Left cardiac atrium (tissue), 4 donors: Measurements from ENCODE around the gene STIM2. TPM values are rescaled to one million over a fixed set of nuclear protein-coding genes. Genes with fewer than 3 reads are reported as not detected.

Source experiments
- ATAC-seq, 2 donors: fragments of 200-7000 bp; cut with Tn5 transposase; one replicate each; pipeline ENCODE4 v1.9.1; 2020; ENCODE audit warnings: mild to moderate bottlenecking in 2 of 2, moderate library complexity in 2 of 2
- DNase-seq: peaks from one replicate; pipeline ENCODE4 v3.0.0-alpha.2; 2020
- intact Hi-C, 2 donors: fragments of 100-400 bp; cut with DNase I; formaldehyde crosslinking; loops; one replicate each; pipeline versions ENCODE4 v1.14.1 to v1.15.1; 2022 to 2023
- total RNA-seq, 2 donors: library from RNA; stranded (reverse); fragmentation: NEBNext Ultra II Directional; extraction: Animal tissue kit (Norgen Biotek cat#: 25700); gene quantifications; one replicate each; pipeline ENCODE4 v1.2.1, GENCODE V29; 2021
- donor health status: DM: no; HTN: yes; CAD: no.
- donor health status: DM: no; HTN: yes; CAD: no; lungs with severe emphysema.
- donor health status: DM: yes; HTN: yes; CAD: no.
- donor health status: Dilated cardiomyopathy.

STIM2 gene
- total RNA-seq, 2 donors from 2014 or later: 12.1 to 16.9 TPM

DNA sequence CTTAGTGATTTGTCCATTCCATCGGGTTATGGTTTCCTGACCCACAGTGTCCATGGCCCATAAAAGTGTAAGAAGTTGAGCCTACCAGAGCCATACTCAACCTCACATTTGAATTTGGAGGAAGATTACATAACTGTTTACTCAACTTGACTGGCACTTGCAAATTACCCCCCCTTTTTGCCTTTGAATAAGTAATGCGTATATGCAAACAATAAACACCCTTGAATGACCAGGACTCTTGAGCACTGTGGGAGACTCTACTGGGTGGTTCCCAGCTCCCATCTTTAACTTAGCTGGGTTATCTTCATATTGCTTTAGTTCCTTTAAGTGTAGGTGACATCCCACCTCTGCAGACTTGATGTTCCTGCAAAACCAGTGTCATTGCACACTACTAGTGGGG lies 30.6 kb upstream of the STIM2 start:
- ATAC-seq (no peak), DNase-seq (no peak)
- intact Hi-C loops: no loop called here

DNA sequence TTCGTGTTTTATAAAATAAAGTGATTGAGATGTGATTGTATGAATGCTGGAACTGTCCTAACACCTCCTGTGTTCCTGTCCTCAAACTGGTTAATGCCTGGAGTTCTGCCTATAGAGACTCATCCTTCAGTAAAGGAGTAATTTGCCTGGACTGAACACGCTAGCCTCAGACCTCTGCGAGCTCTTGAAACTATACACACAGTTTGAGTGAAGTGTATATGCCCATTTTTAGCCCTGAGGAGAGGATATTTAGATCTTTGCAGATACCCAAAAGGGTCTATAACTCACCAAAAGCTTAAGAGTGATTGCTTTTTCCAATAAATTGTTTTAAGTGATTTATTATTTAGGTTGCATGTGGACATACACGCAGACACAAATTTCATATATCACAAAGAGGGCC lies 29.9 kb upstream of the STIM2 start:
- no peak for ATAC-seq
- intact Hi-C loops: no loop called here
- no peak for DNase-seq

DNA sequence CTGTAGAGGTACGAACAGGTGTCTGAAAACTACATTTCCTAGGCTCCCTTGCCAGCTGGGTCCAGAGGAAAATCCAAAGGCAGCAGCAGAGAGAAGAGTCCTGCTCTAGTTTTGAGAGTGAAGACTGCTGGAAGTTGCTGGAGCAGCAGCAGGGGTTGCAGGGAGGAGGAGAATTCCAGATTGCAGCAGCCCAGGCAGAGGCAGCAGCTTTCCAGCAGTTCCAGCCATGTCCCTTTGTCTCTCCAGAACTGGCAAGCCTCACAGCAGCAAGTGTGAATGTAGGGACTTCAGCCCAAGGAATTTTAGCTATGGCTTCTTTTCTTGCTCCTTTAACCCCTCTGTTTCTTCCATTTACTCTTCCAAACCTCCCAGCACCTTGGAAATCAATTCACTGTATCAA lies 24.1 kb upstream of the STIM2 start:
- intact Hi-C loops: no loop called here
- ATAC-seq (no peak), DNase-seq (no peak)

DNA sequence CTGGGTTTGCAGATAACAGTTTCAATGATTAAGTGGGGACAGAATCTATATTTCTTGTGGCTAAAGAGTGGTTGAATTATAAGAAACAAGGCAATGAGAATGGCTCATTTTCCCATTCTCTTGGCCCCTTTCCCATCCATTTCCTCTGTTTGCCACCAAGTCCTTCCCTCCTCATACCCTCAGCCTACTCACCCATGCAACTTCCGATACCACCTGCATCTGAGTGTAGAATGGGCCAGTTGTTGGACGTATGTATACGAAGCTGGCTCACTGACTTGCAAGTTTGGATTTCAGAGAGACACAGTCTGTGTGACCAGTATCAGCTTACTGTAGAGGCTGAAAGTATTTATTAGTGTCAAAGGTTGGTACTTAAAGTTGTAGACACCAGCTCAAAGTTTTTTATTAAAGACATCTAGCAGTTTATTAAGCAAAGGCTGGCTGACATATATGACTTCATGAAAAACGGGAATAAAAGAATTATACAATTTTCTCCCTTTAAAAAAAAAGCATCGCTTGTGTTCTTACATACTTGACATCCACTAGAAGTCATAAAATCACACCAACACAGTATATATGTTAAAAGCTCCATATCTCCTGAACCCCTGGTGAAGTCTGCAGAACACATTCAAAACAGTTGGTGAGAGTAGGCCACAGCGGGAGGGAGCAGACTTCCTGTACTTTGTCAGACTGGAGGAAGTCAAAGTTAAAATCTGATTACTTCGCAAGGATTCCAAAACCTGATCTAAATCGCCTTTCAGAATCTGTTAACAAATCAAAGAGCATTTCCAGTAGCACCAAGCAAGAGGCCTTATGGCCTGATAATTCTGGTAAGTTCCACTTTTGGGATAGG lies 22.4 kb upstream of the STIM2 start:
- ATAC-seq (no peak), DNase-seq (no peak)
- intact Hi-C loops: no loop called here

DNA sequence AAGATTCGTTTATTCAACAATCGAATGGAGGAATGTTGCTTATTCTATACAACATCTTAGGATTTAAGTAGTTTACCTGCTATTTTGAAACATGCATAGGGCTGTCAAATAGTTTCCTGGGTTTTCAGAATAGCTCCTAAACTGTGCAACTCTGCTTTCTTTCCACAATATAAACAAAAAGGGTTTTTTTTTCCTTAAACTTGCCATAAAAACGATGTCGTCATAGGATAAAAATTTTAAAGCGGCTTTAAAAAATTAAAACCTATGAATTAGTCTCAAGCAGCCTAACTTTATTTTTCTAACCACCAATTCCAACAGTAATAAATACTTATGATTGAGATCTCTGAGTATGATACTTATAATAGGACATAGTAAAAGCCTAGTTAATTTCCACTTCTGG lies 21.6 kb upstream of the STIM2 start:
- intact Hi-C loops: no loop called here
- ATAC-seq (no peak), DNase-seq (no peak)

DNA sequence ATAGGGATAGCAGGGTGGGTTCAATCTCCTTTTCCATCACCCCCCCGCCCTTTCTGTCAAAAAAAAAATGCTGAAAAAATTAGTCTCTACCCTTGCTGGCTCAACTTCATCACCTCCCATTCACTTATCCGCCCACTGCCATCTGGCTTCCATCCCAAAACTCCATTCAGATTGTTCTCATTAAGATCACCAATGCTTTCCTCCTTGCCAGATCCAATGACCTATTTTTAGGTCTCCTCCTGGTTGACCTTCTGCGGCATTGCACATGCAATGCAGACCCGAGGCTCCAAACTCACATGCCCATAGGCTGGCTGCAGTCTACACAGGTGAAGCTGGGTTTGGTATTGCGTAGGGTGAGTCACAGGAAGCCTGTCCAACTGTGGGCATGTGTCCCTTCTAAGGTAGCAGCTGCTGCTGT lies 21.1 kb upstream of the STIM2 start:
- intact Hi-C loops: no loop called here
- no peak for DNase-seq

DNA sequence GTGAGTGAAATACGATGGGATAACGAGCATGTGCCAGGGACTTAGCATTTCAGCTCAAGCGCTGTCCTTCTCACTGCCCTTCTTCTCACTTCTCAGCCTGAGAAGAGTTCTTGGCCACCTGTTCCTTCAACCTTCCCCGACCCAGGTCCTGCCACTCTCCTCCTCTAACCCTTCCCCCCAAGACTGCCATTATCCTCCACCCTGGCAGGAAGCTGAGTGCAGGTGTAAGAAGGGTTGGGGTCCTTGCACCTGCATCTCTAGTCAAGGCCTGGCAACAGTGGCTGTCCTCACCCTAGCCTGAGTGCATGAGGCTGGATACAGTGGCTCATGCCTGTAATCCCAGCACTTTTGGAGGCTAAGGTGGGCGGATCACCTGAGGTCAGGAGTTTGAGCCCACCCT lies 19.9 kb upstream of the STIM2 start:
- no peak for DNase-seq
- ATAC-seq: no peak
- intact Hi-C loops: no loop called here

More for the DNA sequence above, 21.1 kb upstream of the STIM2 start:
- peak; percentile 47 to 72 for ATAC-seq

DNA sequence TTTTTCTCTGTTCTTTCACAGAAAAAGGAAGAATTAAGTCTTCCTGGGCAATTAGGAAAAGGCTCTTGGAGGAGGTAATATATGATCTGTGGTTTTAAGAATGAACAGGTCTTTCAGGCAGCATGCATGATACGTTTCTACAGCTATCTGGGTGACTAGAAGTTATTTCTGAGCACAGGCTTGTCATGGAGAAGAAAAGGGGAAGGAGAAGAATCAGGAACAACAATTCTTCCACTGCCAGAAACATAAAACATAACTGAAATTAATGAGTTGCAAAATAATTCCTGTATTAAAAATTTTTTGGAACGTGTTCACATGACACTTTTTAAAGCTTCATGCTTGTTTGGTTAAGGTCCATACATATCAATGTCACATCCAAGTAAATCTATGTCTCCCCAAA lies 17.7 kb upstream of the STIM2 start:
- no peak for ATAC-seq
- DNase-seq: no peak
- intact Hi-C loops: no loop called here

DNA sequence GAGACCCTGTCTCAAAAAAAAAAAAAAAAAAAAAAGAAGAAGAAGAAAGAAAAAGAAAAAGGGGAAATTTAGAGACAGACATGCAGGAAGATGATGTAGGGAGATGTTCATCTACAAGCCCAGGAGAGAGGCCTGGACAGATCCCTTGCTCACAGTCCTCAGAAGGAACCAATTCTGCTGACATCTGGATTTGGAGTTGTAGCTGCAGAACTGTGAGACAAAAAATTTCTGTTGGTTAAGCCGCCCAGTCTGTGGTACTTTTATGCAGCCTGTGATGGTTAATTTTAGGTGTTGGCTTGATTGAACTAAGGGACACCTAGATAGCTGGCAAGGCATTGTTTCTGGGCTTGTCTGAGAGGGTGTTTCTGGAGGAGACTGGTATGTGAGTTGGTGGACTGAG lies 10.1 kb upstream of the STIM2 start:
- ATAC-seq (no peak), DNase-seq (no peak)
- intact Hi-C loops: no loop called here

DNA sequence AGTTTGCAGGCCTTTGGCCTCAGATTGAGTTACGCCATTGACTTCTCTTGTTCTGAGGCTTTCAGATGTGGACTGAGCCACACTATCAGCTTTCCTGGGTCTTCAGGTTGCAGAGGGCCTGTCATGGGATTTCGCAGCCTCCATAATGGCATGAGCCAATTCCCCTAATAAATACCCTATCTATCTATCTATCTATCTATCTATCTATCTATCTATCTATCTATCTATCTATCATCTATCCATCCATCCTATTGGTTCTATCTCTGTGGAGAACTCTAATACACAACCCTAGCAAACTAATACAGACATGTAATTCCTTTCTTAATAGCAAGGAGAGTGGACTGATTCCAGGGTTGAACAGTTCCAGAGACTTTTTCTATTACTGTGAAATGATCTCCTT lies 9.5 kb upstream of the STIM2 start:
- intact Hi-C loops: no loop called here
- no peak for DNase-seq
- ATAC-seq: no peak

DNA sequence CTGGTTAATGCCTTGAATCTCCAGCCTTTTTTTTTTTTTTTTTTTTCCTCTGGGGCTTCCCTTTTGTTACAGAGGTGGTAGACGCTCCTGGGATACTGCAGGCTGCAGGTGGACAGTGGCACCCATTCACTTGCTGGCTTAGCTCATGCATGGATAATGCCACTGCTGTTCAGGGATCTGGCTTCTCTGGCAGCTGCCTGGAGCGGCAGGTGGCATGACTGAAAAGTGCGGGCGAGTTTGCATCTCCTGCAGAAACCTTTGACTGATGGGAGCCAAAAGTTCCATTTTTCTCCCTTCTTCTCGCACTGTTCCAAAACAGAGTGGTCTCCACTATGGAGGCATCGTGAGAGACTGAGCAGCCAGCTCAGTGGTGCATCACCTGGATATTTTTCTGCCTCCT lies 5.9 kb upstream of the STIM2 start:
- ATAC-seq: no peak
- DNase-seq: no peak
- intact Hi-C loops: no loop called here

DNA sequence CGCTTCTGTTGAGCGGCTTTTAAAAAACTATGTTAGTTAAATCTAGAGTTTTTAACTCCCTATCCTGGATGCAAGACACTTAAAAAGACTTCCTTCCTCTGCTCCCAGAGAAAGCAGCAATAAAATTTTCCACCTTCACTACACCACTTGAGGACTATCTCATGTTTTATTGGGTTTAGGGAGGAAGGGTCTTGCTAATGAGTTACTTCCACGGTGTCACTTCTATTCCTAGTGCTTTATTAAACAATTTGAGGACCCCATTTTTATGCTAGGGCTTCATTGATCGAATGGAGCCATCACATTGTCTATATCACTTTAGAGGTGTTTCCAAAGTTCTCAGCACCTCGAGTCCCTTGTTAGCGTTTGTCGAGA lies 3.7 kb upstream of the STIM2 start:
- intact Hi-C loops: no loop called here
- ATAC-seq (no peak), DNase-seq (no peak)

DNA sequence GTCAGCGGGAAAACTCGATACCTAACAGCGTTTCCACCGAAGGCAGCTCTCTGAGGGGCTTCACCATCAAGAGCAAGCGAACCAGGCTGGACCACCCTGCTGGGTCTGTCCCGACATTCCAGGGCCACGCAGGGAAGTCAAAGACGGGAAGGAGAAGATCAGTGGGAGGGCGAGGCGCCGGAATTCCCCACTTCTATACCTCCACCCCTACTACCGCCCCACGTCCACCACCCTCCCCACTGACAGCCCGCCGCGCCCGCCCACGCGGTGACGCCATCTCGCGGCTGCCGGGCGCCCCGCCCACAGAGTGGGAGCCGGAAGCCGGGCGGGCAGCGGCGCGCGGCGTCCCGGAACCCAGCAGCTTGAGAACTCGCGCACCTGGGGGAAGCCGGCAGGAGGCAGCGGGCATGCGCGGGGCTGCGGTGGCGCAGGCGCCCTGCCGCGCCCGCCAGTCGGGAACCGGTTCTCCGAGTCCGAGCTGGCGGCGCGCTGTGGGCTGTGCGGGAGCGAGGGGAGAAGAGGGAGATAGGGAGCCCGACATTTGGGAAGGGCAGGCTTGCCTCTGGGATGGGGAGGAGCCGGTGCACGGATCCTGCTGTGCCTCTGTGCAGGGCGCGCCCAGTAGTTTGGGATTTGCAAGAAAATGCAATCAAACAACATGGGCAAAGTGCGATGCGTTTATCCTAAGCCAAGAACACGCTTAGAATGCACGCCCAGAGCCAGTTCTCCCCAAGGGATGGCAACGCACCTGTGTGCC lies 3.2 kb upstream of the STIM2 start:
- intact Hi-C loops: no loop called here
- ATAC-seq: peak; percentile 80 to 84
- DNase-seq: peak; percentile 92

DNA sequence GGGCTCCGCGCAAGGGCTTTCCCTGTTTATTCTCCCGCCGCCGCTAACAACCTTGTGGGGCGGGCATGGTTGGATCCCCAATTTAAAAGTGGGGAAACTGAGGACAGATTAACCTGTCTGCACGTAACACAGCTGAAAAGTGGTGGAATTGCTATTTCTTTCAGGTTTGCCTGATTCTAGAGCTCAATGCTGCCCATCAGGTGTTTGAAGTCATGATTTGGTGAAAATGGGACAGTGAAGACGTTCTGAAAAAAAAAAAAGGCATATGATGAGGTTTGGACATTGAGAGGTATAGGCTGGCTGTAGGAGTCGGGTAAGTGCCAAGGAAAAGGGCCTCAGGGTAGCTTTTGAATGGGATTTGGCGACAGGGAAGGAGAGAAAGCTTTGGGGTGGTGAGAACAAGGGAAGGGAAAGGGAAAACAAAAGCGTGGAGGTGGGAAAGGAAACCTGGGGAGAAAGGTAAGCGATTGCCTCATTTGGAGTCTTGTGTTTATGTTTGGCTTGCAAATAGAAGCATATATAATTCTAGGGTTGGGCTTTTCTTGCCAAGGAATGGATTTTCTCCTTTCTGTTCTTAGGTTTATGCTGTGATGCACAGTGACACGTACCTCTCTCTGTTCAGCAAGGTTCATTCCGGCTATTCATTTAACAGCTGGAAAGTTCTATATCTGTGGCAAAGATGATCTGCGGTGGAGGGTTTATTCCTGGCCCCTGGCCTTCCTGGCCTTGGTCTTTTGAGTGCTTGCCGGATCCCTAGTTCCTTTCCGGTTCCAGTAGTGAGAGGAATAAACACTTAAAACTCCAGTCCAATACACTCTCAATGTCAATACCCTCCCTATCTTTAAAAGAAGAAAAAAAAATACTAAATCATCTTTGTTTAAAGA lies 2.4 kb upstream of the STIM2 start:
- intact Hi-C loops: no loop called here
- DNase-seq (no peak), ATAC-seq (no peak)

DNA sequence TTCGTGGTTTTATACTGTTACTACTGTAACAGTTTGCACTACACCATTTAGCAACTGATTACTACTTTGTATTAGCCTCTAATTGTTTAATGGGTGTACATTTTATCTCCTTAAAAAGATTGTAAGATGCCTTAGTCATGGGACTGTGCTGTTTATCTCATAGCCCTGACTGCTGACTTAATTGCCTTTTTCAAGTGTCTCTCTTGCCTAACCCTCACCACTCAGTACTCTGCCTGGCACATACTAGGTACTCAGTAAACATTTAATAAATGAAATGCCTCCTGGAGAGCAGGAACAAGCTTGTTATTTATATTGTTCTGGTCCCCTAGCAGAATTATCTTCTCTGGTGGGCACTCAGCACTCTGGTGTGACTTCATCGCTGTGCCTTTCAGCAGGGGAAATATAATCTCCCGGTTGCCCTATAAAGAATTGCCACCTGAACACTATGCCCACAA lies 1.7 kb upstream of the STIM2 start:
- no peak for ATAC-seq
- DNase-seq: no peak
- intact Hi-C loops: no loop called here

DNA sequence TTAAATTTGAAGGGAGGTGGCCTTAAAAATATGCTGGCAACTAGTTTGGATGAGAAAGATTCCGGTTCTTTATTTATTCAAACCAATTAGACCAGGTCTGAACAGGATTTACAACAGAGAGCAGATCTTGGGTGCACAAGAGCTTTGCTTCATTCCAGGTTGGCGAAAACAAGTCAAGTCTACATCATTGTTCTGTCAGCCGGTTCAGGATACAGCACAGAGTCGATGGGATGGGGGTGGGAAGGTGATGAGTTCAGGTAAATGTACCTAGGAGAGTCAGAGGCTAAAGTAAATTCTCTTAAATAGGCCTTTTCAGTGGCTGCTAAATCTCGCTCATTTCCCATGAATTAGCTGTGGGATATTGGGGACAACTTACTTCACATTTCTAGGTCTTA lies 882 bp upstream of the STIM2 start:
- intact Hi-C loops: loop anchor here (5.0 to 10.0 kb wide), 4 partner anchors 105 to 148 kb away; no protein-coding TSS in a partner anchor
- ATAC-seq (no peak), DNase-seq (no peak)

DNA sequence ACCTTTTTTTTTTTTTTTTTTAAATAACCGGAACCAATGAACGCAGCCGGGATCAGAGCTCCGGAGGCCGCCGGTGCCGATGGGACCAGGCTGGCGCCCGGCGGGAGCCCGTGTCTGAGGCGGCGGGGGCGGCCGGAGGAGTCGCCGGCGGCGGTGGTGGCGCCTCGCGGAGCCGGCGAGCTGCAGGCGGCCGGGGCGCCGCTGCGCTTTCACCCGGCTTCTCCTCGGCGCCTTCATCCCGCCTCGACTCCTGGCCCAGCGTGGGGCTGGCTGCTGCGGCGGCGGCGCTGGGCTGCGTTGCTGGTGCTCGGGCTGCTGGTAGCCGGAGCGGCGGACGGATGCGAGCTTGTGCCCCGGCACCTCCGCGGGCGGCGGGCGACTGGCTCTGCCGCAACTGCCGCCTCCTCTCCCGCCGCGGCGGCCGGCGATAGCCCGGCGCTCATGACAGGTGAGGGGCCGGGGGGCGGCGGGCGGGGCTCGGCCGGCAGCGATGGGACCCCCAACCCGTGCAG lies 337 bp downstream of the STIM2 start:
- intact Hi-C loops: loop anchor here (5.0 to 10.0 kb wide), 4 partner anchors 106 to 146 kb away; no protein-coding TSS in a partner anchor
- ATAC-seq (peak; percentile 28 to 35), DNase-seq (peak; percentile 64)

DNA sequence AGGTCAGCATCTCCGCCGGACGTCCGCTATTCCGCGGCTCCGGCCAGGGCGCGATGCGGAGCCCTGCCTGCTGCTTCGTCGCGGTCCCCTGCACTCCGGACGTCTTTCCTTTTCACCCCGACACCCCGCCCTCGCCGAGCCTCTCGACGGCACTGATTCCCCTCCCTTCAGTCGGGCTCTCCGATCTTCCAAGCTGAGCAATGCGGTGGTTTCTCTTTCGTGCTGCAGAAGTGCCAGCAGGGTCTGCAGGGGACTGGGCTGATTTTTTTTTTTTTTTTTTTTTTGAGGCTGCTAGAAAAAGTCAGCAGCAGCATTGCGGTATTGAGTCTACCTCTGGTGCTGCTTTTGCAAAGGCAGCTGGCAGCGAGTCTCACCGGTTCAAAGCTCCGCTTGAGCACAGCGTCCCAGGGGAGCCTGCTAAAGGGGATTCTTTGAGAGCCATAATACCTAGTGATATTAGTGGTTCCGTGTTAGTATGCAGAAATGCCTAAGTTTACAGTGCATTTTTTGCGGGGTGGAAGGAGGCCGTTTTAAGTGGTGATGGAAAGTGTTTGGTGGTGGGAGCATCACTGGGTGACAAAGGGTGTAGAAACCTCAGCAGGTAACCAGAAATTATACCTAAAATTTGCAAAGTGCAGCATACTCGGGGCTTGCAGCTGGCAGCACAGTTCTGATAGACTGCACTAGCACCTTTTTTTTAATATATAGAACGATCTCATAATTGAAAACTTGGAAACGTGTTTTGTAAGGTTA lies 969 bp downstream of the STIM2 start:
- DNase-seq (peak; percentile 76), ATAC-seq (peak; percentile 27 to 32)
- intact Hi-C loops: loop anchor here (5.0 to 10.0 kb wide), 4 partner anchors 107 to 146 kb away; no protein-coding TSS in a partner anchor
